Lower leg skin (tissue), 3 donors: ENCODE results near the gene SLC10A3.

Experiments used
- CTCF ChIP-seq, 3 donors: fragments of 450-650 bp; IDR thresholded peaks; one replicate each; pipeline ENCODE4 v1.5.1; 2016; ENCODE audit warnings: antibody characterized with exemption in 3 of 3, mild to moderate bottlenecking in 3 of 3, moderate library complexity in 2 of 3
- POLR2A ChIP-seq, 2 donors: fragments of 450-650 bp; IDR thresholded peaks; one replicate each; pipeline ENCODE4 v1.6.1; 2016 to 2017; ENCODE audit warnings: antibody characterized with exemption in 2 of 2, mild to moderate bottlenecking in 1 of 2, moderate library complexity in 1 of 2

DNA sequence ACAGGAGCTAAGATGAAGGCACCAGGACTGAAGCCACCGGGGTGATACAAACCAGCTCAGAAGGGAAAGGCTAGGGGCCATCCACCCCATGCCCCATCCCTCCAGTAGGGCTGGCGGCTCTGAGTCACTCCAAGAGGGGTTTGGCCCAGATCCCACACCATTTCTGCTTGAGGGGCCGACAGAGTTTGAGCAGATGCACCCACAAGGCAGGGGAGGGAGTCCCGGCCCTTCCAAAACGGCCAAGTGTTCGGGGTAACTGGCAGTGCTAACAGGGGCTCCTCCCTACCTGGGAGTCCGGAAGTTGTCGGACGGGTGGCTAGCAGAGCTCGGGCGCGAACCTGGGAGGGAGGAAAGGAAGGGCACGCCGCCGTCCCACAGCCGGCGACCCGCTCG lies 412 bp downstream of the SLC10A3 start:
- TF ChIP-seq CTCF (IDR thresholded peaks at IDR 0.05) (no peak), POLR2A (IDR thresholded peaks at IDR 0.05) (no peak)
